GM18519 (cell line): Measurements from ENCODE around the gene SH3D21.
A peak's percentile ranks its signal among the peaks of the same experiment; 100 is the strongest.

Source experiments
- ATAC-seq: cut with Tn5 transposase; IDR thresholded peaks from one replicate; pipeline ENCODE4 v1.9.1; 2021; ENCODE audit warnings: mild to moderate bottlenecking, moderate library complexity; ENCODE audit not compliant: unreplicated experiment, low FRiP score

Gene SH3D21

DNA sequence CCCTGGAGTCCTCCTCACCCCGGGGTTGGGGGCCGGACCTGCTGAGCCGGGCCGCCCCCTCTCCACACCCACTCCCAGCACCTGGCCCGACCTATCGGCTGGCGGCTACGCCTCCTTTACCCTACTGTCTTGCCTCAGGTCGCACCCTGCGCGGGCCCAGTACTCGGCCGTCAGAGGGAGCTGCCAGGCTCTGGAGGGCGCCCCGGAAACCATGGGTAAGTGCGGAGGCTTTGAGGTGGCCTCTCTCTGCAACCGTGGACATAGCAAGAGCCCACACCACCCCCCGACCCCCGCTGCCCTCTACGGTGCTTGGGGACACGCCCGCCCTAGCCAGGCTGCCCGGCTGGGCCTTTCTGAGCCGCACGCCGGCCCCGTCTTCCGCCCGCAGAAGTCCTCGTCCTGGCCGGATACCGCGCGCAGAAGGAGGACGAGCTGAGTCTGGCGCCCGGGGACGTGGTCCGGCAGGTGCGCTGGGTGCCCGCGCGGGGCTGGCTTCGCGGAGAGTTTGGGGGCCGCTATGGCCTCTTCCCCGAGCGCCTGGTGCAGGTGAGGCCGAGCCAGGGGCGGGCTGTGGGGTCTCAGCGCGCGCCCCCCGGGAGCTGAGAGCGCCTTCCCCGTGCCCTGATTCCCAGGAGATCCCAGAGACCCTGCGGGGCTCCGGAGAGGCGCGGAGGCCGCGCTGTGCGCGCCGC lies at the start of gene SH3D21:
TSS of gene SH3D21 (plus strand) at position 159 of the 692 bp plus-strand sequence. CDS start at position 212, 53 bp downstream.
- ATAC-seq, result peak; percentile 16

DNA sequence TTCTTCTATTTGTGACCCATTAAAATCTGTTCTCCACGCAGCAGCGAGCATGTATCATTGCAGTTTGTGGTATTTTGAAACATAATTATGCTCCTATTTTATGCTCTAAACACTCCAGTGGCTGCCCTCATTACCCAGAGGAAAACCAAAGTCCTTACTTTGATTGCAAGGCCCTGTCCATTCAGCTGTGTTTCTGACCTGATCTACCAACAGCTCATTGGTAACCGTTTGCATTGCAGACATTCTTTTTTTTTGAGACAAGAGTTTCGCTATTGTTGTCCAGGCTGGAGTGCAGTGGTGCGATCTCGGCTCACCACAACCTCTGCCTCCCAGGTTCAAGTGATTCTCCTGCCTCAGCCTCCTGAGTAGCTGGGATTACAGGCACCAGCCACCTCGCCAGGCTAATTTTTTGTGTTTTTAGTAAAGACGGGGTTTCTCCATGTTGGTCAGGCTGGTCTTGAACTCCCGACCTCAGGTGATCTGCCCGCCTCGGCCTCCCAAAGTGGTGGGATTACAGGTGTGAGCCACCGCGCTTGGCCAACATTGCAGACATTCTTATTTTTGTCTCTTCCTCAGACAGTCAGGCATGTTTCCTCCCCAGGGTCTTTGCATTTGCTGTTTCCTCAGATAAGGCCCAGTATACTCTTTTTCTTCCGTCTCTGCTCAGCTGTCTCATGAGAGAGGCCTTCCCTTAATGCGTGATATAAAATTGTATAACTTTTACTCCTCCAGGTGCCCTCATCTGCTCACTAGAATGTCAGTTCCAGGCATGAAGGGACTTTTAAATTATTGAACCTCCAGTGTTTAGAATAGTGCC lies 49.4 kb upstream of the SH3D21 start:
- ATAC-seq, result no peak

DNA sequence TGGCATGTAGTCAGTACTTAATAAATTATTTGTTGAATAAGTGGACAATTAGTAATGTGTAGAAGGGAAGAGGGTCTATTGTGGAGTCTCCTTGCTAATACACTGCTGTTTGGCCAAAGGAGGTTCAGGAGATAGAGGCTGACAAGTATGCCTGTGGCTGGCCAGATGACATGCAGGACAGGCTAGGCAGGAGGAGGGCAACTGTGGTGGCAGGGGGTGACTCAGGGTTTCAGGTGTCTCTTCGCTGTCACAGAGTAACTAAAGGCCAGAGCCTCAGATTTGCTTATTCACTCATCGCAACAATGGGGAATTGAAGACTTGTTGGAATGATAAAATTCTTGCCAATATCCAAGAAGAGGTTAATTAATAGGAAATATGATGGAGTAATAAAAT lies 48.8 kb upstream of the SH3D21 start:
- ATAC-seq, result no peak

DNA sequence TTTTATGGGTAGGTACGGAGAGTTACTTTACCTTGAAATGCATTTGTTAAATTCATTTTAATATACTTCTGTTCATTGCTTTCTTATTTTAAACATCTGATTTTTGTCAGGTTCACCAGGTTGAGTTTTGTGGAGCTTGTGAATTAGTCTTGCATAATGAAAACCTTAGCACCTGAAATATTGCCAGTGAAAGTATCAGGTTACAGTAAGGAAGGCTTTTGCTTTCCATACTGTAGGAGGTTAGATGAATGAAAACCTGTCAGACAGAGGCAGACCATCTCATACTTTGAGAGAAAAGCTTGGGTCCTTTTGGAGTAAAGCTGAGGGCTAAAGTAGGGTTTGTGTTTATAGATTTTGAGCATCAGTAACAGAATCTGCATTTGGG lies 47.2 kb upstream of the SH3D21 start:
- ATAC-seq, result no peak

DNA sequence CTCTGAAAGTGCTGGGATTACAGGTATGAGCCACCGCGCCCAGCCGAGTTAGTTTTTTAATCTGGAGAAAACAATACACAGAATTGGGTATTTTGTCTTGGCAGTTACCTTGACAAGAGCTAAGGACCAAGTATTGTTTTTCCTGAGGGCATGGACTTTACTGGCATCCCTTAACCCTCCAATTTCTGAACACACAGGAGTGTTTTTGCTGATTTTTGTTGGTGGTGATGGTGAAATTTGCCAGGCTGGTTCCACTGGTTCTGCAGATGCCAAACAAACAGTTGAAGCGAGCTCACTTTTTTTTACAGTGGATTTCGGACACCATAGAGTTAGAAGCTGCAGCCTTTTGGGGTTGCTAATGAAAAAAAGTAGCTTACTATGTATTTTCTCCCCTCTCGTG lies 37.2 kb upstream of the SH3D21 start:
- ATAC-seq, result no peak

DNA sequence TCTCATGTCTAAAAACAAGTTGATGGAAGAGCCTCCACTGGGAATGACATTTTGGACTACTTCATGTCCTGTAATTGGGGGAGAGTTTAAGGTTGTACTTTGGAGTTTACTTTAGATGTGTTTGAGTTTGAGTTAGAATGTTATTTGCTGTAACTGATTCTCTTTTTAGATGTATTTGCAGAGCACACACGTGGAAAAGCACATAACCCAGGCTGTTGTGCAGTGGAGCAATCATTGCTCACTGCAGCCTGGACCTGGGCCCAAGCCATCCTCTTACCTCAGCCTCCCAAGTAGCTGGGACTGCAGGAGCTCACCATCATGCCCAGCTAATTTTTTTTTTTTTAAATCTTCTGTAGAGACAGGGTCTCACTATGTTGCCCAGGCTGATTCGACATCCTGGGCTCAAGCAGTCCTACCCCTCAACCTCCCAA lies 36.7 kb upstream of the SH3D21 start:
- ATAC-seq, result no peak

DNA sequence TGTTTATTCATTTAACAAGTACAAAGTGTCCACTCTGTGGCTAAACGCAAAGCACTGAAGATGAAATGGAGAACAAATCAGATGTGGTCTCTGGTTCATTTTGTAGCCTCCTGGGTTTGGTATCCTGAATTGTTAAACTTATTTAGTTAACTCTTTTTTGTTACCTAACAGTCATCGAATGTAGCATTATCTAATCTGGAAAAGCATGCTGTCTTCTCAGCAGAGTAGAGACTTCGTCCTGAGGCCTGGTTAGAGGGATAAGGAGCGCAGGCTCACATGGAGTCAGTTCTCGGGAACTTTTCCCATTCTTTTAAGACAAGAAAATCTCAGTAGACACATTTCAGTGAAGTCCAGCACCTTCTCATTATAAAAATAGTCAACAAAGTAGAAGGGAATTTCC lies 33.1 kb upstream of the SH3D21 start:
- no peak for ATAC-seq

DNA sequence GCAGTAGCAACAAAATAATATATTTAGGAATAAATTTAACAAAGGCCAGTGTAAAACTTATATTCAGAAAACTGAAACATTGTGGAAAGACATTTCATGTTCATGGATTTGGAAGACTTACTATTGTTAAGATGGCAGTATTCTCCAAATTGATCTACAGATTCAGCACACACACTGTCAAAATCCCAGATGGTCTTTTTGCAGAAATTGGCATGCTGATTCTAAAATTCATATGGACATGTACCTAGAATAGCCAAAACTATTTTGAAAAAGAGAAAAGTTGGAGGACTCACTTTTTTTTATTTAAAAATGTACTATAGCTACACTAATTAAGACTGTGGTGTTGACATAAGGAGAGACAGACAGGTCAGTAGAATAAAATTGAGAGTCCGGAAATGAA lies 32.0 kb upstream of the SH3D21 start:
- ATAC-seq, result no peak

DNA sequence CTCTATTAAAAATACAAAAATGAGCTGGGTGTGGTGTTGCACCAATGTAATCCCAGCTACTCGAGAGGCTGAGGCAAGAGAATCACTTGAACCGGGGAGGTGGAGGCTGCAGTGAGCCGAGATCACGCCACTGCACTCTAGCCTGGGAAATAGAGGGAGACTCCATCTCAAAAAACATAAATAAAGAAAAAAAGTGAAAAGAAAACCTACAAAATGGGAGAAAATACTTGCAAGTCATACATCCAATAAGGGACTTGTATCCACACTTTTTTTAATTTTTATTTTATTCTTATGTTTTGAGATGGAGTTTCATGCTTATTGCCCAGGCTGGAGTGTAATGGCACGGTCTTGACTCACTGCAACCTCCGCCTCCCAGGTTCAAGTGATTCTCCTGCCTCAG lies 29.5 kb upstream of the SH3D21 start:
- ATAC-seq, result no peak

DNA sequence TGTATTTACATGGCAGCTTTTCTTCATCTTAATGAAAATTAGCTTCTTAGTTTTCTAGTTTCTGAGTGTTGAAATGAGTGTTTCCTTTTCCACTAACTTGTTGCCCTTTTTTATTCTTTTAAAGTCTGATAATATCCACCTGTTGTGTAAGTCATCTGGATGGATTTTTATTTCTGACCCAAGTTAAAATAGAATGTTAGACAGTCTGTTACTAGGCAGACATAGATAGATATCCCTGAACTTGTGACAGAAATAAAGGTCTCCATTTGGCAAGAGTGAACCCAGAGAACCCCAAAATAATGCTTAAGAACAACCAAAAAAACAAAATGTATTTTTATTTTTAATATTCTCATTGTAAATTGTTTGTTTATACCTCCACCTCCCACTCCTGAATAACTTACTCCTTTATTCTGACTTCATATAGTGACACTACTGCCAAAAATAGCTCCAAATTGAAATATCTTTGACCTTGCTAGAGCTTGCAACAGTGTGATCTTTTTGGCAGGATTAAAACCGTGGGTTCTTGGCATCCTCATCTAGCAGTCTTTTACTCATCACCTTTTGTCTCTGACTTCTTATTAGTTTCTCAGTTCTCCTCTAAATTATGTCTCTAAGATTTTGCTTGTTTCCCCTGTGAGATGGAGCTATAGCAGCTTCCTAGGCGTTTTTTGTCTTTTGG lies 26.9 kb upstream of the SH3D21 start:
- ATAC-seq, result no peak

DNA sequence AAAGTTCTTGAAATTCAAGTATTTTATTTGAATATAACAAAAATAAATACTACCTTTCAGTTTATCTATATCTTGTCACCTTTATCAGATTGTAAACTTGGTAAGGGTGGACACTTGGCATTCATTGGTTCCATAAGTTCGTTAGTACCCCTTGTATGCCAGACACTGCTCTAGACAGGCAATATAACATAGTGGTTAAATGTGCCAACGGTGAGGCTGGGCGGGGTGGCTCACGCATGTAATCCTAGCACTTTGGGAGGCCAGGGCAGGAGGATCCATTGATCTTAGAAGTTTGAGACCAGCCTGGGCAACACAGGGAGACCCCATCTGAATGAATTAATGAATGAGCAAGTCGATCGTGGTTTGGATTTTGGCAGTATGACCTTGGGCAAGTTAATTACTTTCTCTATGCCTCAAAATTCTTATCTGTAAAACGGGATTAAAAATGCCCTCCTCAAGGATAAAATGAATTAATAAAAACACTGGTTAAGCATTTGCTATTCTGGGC lies 26.3 kb upstream of the SH3D21 start:
- no peak for ATAC-seq

DNA sequence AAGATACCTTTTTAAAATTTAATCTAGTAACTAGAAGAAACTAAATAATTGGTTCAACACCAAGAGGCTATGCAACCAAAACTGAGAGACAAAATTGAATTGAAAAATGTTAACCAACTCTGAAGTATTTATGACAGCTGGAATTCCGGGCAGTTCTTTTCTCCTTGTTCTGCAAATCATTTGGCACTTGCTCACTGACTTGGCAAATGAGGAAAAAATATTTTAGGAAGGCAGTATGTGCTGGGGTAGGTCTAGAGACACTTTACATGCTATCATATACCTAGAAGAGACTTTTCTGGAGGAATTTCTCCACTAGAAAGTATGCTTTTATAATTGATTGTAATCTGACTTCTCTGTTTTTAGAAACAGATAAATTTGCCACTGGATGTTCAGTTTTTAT lies 22.1 kb upstream of the SH3D21 start:
- no peak for ATAC-seq

DNA sequence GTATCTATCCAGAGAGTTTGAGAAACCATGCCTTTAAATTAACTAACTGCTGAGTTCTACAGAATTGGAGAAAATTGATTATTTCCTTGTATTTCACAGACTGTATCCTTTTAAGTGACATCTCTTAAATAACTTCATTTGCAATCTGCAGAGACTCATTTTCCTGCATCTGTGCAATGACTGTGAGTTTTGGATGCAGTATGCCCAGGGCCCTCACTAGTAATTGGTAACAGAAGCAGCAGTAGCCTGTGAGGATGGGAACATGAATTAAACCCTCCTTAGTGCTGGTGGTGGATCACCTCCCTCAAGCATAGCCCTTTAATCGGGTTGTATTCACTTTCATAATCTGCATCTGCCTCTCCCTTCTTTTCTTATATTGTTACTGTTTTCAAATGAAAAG lies 21.7 kb upstream of the SH3D21 start:
- no peak for ATAC-seq

DNA sequence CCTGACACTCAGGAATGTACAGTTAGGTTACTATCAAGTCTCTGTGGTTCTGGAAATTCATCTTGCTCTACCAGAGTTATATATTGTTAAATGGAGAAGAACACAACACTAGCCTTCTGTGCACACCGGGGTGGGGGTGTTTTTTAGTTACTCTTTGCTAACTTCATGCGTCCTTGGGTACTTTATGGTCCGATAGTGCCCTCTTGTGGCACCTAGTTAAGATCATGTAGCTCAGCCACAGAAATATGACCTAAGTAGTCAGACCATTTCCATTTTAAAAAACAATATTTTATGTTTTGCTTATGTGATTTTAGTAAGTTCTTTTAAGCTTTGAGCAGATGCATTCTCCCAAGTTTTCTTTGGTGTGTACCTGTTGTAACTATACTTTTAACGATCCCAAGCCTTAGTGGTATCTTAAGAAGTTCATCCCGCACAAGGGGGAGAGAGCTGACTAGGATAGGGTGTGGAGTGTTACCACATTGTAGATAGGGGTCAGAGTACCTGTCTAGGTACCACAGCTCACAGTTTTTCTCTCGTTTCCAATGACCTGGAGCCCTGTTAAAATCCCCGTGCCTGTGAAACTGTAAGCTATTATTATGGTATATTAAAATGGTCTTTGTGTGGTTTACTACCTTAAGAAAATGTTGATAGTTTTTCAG lies 20.6 kb upstream of the SH3D21 start:
- ATAC-seq, result no peak

DNA sequence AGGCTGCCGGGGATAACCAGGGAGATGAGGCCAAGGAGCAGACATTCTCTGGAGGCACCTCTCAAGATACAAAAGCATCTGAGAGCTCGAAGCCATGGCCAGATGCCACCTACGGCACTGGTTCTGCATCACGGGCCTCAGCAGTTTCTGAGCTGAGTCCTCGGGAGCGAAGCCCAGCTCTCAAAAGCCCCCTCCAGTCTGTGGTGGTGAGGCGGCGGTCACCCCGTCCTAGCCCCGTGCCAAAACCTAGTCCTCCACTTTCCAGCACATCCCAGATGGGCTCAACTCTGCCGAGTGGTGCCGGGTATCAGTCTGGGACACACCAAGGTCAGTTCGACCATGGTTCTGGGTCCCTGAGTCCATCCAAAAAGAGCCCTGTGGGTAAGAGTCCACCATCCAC lies 19.4 kb upstream of the SH3D21 start:
- ATAC-seq, result no peak

DNA sequence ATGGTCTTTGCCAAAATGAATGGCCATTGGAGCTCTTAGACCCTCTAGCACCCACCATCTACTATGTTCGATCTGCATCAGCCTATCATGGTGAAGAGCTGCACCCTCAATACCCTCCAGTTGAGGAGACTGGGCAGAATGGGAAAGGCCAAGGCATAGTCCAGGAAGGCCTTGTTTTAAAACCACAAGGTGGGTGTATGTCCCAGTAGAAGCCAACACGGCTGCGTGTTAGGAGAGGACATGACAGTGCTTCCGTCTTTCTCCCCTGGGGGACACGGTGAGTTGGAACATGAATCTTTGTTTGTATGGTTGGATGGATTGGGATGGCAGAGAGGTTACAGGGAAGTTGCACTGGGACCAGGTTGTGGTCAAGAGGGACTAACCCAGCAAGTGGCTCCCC lies 18.6 kb upstream of the SH3D21 start:
- no peak for ATAC-seq

DNA sequence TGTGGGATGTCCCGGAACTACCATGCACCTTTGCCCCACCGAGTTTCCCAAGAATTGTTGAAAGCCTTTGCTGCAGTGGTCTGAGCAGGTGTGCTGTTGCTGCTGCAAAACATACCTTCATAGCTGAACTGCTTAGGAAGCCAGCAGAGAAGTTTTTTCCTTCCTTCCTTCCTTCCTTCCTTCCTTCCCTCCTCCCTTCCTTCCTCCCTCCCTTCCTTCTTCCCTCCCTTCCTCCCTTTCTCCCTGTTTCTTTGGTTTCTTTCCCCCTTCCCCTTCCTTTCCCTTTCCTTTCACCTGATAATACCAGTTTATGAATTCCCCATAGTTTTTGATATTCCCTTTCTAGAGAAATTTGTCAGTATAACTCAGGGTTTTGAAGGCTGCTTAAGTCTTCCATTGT lies 10.8 kb upstream of the SH3D21 start:
- ATAC-seq, result no peak

DNA sequence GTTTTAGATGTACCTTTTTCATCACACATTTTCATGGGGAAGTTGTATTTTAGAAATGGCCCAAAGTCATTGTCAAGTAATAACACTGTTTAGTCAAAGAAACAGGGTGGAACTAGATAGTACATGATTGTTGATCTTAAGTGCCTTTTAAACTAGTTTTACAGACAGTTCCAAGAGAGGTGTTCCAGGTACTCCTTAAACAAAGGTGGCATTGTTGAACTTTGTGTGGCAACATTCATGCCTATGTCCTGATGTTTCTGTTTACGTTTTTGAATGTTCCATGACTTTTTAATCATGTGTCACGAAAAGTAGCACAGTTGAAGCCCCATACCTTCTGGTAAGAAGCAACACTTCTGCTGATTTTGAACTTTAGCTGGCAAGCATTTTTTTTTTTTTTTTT lies 9.1 kb upstream of the SH3D21 start:
- no peak for ATAC-seq

DNA sequence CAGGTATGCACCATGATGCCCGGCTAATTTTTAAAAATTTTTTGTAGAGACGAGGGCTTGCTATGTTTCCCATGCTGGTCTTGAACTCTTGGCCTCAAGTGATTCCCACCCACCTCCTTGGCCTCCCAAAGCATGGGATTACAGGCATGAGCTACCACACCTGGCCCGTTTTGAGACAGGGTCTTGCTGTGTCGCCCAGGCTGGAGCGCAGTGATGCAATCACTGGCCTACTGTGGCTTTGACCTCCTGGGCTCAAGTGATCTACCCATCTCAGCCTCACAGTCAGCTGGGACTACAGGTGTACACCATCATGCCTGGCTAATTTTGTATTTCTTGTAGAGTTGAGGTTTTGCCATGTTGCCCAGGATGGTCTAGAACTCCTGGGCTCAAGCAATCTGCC lies 7.5 kb upstream of the SH3D21 start:
- ATAC-seq, result no peak

DNA sequence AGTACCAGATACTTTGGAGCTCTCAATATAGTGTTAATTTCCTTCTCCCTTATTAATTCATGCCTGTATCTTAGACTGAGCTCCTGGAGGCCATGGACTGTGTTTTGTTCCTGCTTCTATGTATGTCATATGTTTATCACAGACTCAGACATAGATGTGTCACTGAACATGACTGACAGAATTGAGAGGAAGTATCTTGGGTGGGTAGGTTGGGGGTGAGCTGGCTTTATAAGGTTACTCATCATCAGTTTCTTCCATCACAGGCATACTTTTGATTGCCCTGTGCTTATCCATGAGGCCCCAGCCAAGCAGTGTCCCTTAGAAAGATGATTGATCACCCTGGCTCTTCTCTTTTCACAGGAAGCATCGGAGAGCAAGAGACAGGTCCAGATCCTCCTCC lies 5.6 kb upstream of the SH3D21 start:
- ATAC-seq, result no peak

DNA sequence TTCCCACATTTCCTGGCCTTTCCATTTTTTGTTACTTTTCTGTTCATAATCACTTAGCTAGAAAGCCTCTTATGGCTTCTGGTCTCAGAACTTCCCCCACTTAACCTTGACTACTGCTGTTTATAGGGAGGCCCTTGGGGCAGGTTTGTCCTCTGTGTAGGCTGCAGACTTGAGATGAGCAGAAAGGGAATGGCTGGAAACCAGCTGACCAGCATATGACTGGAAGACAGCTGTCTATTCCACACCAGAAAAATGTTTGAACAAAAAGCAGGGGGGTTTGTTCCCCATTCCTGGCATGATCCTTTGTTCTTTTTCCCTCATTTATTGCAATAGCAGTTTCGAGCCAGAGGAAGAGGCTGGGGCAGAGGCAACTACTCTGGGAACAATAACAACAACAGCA lies 4.9 kb upstream of the SH3D21 start:
- ATAC-seq, result no peak
